GM21576 (cell line): ENCODE measurements around the gene OR5F1.

Experiments
- ATAC-seq: cut with Tn5 transposase; IDR thresholded peaks from one replicate; pipeline ENCODE4 v1.9.1; 2021; ENCODE audit warnings: mild to moderate bottlenecking, moderate library complexity; ENCODE audit not compliant: unreplicated experiment

Gene OR5F1

DNA sequence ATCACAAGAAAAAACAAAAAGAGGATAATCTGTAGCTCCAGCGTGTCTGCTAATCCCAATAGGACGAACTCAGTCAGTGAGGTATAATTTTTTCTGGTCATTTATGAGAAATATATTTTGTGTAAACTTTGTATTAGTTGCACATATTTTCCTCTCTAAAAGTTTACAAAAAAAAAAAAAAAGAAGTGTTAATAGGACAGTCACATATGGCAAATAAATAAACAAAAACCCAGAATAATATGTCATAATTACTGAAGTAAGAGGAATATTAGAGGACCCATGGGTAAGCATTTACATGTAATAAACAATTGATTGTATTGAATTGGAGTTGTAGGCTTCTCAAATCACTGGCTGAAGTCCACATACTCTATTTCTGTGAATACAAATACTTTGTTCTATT, at the start of gene OR5F1:
TSS of gene OR5F1 (minus strand) at position 101 of the 400 bp plus-strand sequence. CDS start at position 101, 0 bp downstream.
- no peak for ATAC-seq

DNA sequence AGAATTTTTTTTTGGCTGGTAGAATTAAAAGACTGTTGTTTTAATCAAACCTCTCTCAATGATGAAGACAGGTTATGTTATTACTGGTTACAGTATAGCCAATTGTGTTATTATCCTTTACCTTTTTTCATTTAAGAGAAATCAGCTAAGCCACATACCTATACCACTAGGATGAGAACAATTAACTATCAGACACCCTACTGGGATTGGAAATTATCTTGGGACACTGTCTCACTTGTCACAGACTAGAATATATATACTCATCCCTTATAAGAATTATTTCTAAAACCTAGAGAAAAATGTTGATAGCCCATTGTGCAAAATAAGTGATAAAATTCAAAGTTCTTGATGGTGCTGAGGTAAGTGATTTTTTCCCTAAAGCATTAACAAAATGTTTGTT, 32.9 kb upstream of the OR5F1 start, which contains the start of gene OR5AS1:
TSS of gene OR5AS1 (plus strand) at position 301 of the 400 bp plus-strand sequence. CDS start 2,765 bp downstream, outside the sequence.
- no peak for ATAC-seq

DNA sequence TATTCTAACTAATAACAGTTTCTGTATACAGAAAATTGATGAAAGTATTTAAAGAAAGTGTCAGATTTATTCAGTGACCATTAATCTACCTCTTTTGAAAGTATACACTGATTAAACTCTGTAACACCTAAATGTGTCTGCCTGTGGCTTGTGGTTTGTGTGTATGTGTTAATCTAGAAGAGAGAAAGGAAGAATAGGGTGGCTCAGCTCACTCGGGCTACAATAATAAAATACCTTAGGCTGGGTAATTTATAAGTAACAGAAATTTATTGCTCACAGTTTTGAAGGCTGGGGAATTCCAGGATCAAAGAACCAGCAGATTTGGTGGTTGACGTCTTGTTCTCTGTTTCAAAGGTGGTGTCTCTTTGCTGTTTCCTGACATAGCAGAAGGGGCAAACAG, 19.4 kb upstream of the OR5F1 start:
- ATAC-seq: no peak

DNA sequence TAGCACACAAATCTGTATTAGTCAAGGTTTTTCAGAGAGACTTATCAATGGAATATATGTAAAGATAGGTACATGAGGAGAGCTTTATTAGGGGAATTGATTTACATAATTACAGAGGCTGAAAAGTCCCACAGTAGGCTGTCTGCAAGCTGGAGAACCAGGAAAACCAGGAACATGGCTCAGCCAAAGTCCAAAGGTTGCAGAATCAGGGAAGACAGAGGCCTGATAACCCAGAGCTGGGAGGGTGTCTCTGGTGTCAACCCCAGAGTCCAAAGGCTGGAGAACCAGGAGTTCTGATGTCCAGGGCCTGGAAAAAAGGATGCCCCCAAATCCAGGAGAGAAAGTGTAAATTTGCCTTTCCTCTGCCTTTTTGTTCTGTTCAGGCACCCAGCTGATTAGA, 16.3 kb upstream of the OR5F1 start:
- no peak for ATAC-seq

DNA sequence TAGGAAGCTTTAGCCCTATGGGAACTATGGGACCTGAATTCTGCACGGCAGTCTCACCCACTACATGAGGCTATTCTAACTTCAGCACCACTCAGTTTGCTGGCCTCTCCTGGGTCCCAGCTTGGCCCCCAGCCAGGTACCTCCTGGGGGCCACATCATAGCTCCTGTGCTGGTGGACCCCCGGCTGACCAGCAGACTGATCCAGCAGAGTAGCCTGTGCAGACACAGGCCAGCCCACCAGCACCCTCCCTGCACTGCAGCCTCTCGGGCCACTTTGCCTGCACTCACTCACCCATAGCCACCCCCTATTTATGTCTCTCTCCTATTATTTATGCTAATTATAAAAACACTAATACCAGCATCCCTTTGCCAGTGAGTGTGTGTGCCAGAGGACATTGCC, 23.5 kb downstream of the OR5F1 start:
- no peak for ATAC-seq

DNA sequence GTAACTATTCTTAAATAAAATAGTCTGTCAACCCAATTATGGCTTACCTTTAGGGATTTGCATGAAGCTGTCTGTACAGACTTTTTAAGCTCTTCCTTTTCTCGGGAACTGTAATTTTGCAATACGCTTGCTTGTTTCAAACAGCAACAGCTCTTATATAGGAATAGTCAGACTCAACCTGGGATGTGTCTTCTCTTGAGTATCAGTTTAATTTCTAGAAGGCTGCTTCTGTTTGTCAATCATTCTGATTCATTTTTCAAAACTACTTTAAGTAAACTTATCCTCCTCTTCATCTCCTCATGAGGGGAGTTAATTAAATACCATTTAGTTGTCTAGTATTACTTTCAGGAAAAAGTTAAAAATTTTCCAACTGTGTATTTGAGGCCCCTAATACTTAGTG, 24.6 kb downstream of the OR5F1 start, which contains the start of gene OR10AG1:
TSS of gene OR10AG1 (minus strand) at position 101 of the 400 bp plus-strand sequence. CDS start at position 63, 38 bp downstream.
- ATAC-seq: no peak

DNA sequence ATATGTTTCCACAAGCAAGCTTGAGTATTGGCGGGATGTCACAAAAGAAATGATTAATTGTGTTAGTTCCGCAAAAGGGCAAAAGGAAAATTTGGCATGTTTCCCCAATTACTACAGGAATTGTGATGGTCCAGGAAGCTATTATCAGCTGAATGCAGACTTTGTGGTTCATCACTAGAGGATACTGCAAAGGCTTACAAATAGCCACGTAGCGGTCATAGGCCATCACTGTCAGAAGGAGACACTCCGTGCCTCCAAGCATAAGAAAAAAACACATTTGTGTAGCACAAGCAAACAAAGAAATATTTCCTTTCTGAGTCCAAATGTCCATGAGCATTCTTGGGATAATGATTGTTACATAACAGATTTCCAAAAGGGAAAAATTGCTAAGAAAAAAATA, 26.5 kb downstream of the OR5F1 start:
- no peak for ATAC-seq

DNA sequence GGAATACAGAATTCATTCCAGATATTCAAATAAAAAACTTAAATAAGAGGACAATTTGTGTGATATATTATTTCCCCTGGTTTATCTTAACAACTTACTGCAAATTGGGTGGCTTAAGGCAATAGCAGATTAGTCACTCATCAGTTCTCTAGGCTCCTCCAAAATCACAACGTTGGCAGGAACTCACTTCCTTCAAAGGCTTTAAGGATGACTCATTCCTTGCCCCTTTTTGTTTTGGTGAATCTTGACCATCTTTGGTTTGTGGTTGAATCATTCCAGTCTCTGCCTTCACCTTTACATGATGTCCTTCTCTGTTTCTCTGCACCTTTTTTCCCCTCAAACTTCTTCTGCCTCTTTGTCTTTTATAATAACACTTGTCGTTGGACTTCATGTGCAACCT, 28.0 kb downstream of the OR5F1 start:
- no peak for ATAC-seq

DNA sequence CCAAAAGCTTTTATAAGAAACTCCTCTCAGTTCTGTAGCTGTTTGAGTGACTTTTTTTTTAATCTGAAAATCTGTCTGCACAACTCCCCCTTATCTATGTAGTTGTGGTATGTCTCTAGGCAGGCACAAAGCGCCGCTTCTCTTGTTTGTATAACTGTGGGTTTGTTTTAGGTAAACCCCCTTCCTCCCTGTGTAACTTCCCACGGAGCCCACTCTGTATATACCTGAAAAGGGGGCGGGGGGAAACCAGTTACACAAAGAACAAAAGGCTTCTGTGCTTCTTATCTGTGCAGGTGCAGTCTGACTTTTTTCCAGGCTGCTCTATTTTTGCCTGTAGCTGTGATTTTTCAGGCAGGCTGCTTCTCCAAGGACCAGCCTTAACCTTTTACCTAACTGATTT, 37.9 kb downstream of the OR5F1 start:
- ATAC-seq: no peak

DNA sequence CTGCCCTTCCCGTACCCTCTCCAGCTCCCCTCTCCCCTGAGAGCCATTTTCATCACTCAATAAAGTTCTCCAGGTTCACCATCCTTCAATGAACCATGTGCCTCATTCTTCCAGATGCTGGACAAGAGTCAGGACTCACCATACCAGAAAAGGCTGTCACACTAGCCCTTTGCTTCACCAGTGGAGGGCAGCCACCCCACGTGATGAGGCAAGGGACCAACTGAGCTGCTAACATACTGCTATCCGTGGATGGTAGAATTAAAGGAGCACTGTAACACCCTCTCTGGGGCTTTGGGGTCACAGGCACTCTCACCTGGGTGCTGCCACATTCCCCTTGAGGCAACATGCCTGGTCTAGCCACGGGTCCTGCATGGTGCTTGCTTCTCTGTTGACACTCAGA, 45.1 kb downstream of the OR5F1 start:
- ATAC-seq: no peak
